HG02981 (cell line): ENCODE measurements around the gene CCDC159.

Source experiments
- ATAC-seq: cut with Tn5 transposase; IDR thresholded peaks from one replicate; pipeline ENCODE4 v1.9.1; 2021; ENCODE audit warnings: mild to moderate bottlenecking, moderate library complexity; ENCODE audit not compliant: unreplicated experiment

The CCDC159 gene

DNA sequence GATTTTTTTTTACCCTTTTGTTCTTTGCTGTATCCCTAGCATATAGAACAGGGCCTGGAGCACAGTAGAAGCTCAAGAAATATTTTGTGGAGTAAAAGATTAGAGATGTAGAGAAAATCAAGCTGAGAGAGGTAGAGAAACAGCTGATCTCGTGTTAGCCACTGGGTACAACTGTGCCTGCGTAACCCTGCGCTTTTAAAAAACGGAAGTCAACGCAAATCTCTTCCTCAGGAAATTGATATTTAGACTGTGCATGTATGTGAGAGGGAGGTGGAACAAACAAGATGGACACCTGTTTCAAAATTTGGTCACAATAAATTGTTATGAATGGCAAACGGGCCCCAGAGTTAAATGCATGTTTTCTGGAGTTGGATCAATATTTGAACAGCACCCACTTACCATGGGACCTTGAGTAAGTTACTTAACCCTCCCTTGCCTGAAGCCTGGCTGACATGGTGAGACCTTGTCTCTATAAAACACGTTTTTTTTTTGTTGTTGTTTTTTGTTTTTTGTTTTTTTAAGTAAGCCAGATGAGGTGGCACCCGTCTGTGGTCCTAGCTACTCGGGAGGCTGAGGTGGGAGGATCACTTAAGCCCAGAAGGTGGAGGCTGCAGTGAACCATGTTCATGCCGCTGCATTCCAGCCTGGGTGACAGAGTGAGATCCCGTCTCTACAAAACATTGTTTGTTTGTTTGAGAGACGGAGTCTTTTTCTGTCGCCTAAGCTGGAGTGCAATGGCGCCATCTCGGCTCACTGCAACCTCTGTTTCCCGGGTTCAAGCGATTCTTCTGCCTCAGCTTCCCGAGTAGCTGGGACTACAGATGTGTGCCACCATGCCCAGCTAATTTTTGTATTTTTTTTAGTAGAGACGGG, 41.1 kb downstream of the CCDC159 start:
- ATAC-seq: no peak

DNA sequence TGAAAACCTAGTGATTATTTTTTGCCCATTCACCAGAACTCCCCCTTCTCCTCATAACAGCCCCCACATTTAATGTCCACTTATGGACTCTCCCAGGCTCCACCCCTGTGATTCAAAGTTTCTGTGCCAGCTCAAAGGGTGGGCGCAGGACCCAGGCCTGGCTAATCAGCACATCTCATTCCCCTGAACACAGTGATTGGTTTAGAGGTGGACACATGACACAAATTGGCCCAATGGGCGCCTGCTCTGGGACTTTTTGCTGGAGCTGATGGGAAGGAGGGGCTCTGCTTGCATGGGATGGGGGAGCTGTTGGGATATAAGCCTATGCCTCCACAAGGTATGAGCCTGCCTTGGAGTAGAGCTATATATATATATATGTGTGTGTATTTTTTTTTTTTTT, 44.0 kb downstream of the CCDC159 start:
- ATAC-seq: no peak

GRCh38 chr19:11390933-11391680, 44.8 kb downstream of the CCDC159 start:
- ATAC-seq: no peak

DNA sequence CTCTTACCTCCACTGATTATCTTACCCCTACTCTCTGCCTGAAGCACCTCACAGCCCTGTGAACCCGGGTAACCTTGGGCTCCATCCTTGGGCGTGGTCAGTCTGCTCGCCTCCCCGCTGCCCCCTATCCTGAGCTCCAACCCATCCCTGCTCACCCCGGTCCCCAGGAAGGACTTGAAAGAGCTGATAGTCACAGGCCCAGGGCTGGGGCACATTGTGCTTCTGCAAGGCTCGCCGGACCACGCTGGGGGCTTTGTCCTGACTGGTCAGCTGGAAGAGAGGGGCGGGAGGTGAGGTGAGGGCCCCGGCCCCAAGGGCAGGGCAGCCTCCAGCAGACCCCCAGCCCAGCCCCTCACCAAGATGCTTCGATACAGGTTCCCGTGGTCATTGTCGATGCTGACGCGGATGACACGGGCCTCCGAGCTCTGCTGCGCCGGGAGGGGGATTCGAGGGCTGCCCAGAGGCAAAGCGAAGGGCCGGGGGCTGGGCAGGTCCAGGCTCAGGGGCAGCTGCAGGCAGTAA, 50.8 kb downstream of the CCDC159 start:
- ATAC-seq: no peak

GRCh38 chr19:11399667-11400066, 53.3 kb downstream of the CCDC159 start:
- ATAC-seq: no peak

GRCh38 chr19:11400798-11401197, 54.5 kb downstream of the CCDC159 start:
- no peak for ATAC-seq

GRCh38 chr19:11401808-11402543, 55.7 kb downstream of the CCDC159 start:
- no peak for ATAC-seq
